Mammary epithelial cell (primary cell): ENCODE measurements around the gene VSX2.

Experiments used
- EZH2 ChIP-seq: IDR thresholded peaks from 2 replicates; pipeline ENCODE4 v1.6.1; 2012; ENCODE audit warnings: low read length, inconsistent platforms, borderline replicate concordance
- TF ChIP-seq, protein P1 (sequence below), 2 donors: IDR thresholded peaks in 1 of 2; conservative IDR thresholded peaks in 1 of 2; 2 replicates each; pipeline ENCODE4 v1.5.1; 2011 to 2012; ENCODE audit warnings: inconsistent platforms in 2 of 2, low read length in 2 of 2, mild to moderate bottlenecking in 2 of 2, control low read depth in 1 of 2, low read depth in 1 of 2; ENCODE audit not compliant: insufficient read depth in 1 of 2; ENCODE audit errors: extremely low read depth in 1 of 2

DNA sequence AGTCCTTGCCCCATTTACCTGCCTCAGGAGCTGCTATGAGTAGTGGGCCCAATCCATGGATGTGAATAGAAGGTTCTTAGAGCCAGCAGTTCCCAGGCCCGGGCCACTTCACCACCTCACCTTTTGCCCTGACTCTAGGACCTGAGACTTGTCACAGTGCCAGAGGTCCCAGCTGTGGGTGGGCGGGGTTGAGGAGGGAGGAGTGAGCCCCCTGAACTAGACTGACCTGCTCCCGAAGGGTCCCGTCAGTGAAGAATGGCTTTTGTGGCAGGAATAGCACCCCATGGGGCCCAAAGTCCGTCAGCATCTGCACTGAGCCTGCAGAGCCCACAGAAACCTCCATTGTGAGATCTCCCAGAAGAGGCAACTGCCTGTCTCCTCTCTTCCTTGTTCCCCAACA, 50.6 kb downstream of the VSX2 start:
- TF ChIP-seq, protein P1, sequence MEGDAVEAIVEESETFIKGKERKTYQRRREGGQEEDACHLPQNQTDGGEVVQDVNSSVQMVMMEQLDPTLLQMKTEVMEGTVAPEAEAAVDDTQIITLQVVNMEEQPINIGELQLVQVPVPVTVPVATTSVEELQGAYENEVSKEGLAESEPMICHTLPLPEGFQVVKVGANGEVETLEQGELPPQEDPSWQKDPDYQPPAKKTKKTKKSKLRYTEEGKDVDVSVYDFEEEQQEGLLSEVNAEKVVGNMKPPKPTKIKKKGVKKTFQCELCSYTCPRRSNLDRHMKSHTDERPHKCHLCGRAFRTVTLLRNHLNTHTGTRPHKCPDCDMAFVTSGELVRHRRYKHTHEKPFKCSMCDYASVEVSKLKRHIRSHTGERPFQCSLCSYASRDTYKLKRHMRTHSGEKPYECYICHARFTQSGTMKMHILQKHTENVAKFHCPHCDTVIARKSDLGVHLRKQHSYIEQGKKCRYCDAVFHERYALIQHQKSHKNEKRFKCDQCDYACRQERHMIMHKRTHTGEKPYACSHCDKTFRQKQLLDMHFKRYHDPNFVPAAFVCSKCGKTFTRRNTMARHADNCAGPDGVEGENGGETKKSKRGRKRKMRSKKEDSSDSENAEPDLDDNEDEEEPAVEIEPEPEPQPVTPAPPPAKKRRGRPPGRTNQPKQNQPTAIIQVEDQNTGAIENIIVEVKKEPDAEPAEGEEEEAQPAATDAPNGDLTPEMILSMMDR (conservative IDR thresholded peaks at IDR 0.05 in 1 of 2, IDR thresholded peaks at IDR 0.05 in 1 of 2; ENCODE audit: extremely low read depth in 1 of 2, insufficient read depth in 1 of 2, low read depth in 1 of 2, low read length in 2 of 2) = no peak
- no peak for TF ChIP-seq EZH2
